Measurements from ENCODE around the gene AGFG2. TPM values are rescaled to one million over a fixed set of nuclear protein-coding genes. Genes with fewer than 3 reads are reported as not detected.

The AGFG2 gene
- total and polyA plus RNA-seq, 2 of the 13 experiments (the other 11 are each of a cell fraction or from before 2014, with no cell fraction given), result 125 to 132 TPM

GRCh38 chr7:100570954-100571828 is 32.2 kb downstream of the AGFG2 start (continued):
- TF ChIP-seq NFKB2 (CRISPR knock-in tag; IDR thresholded peaks at IDR 0.05; ENCODE audit: borderline replicate concordance) (peak; percentile 83; the same call in 1 of the 2 replicates), NFKBIZ (CRISPR knock-in tag; IDR thresholded peaks at IDR 0.05) (no peak), NCOA1 (CRISPR knock-in tag; IDR thresholded peaks at IDR 0.05) (peak; percentile 26; the same call in 1 of the 2 replicates), SP1 (IDR thresholded peaks at IDR 0.05) (no peak), SP1 (CRISPR knock-in tag; IDR thresholded peaks at IDR 0.05) (peak; percentile 67; the same call in 1 of the 2 replicates), CBX1 (IDR thresholded peaks at IDR 0.05; ENCODE audit: low read depth) (peak; percentile 65), TMF1 (CRISPR knock-in tag; IDR thresholded peaks at IDR 0.05; ENCODE audit: low read depth) (peak; percentile 48; the same call in 1 of the 2 replicates), NFIC (IDR thresholded peaks at IDR 0.05; ENCODE audit: low read length) (no peak), ZNF691 (CRISPR knock-in tag; IDR thresholded peaks at IDR 0.05; ENCODE audit: borderline replicate concordance, low read depth) (0 out of 2 replicates have a peak, but pooled peaks have one; percentile 39), GABPB1 (CRISPR knock-in tag; IDR thresholded peaks at IDR 0.05) (peak; percentile 51), BRF2 (CRISPR knock-in tag; IDR thresholded peaks at IDR 0.05) (peak; percentile 17; the same call in 1 of the 2 replicates), U2AF2 (IDR thresholded peaks at IDR 0.05; ENCODE audit: low read depth, low read length) (peak; percentile 67; the same call in 1 of the 2 replicates), RAD21 (CRISPR knock-in tag; IDR thresholded peaks at IDR 0.05) (peak; percentile 52; the same call in 1 of the 2 replicates), CENPBD1 (CRISPR knock-in tag; IDR thresholded peaks at IDR 0.05; ENCODE audit: borderline replicate concordance, low read depth) (no peak), SMYD3 (CRISPR knock-in tag; IDR thresholded peaks at IDR 0.05) (peak; percentile 49; the same call in 1 of the 2 replicates), ZNF776 (CRISPR knock-in tag; IDR thresholded peaks at IDR 0.05) (0 out of 2 replicates have a peak, but pooled peaks have one; percentile 48), NFAT5 (CRISPR knock-in tag; IDR thresholded peaks at IDR 0.05) (0 out of 2 replicates have a peak, but pooled peaks have one; percentile 43), SOX6 (IDR thresholded peaks at IDR 0.05) (no peak), SOX6 (CRISPR knock-in tag; IDR thresholded peaks at IDR 0.05) (peak; percentile 48), MAZ (IDR thresholded peaks at IDR 0.05; ENCODE audit: borderline replicate concordance, low read depth, low read length) (peak; percentile 95), MAZ (CRISPR knock-in tag; IDR thresholded peaks at IDR 0.05; ENCODE audit: low read depth) (peak; percentile 64)
